ENCODE measurements around the gene ITGA11.

The ITGA11 gene

GRCh38 chr15:68284616-68285258, 147.2 kb downstream of the ITGA11 start:
- DNase-seq, result no peak

- DNase-seq, result no peak
These were observed 148.6 kb downstream of the ITGA11 start for GRCh38 chr15:68283401-68283800.

GRCh38 chr15:68281008-68281407, 151.0 kb downstream of the ITGA11 start:
- no peak for DNase-seq

- DNase-seq, result no peak
These were observed 151.9 kb downstream of the ITGA11 start for GRCh38 chr15:68279779-68280753.

- DNase-seq, result peak in 1 of 2 experiments; percentile 60
These were observed 153.2 kb downstream of the ITGA11 start for GRCh38 chr15:68278595-68279405.

GRCh38 chr15:68278345-68278594, 153.7 kb downstream of the ITGA11 start:
- DNase-seq, result no peak

- DNase-seq, result peak; percentile 92 to 93
These were observed 154.2 kb downstream of the ITGA11 start, which contains the start of gene FEM1B for GRCh38 chr15:68277603-68278344. TSS of gene FEM1B (plus strand) at chr15:68277745. CDS start at chr15:68278418, 673 bp downstream.

GRCh38 chr15:68277131-68277602, 154.8 kb downstream of the ITGA11 start:
- DNase-seq, result peak; percentile 39 to 76

- no peak for DNase-seq
These were observed 155.3 kb downstream of the ITGA11 start for GRCh38 chr15:68276668-68277067.

GRCh38 chr15:68275165-68275746, 156.7 kb downstream of the ITGA11 start:
- no peak for DNase-seq

- DNase-seq, result no peak
These were observed 157.6 kb downstream of the ITGA11 start for GRCh38 chr15:68274201-68274848.

GRCh38 chr15:68272721-68273271, 159.2 kb downstream of the ITGA11 start:
- no peak for DNase-seq

GRCh38 chr15:68271854-68272471, 160.0 kb downstream of the ITGA11 start:
- DNase-seq, result no peak

GRCh38 chr15:68268405-68268804, 163.6 kb downstream of the ITGA11 start:
- no peak for DNase-seq

GRCh38 chr15:68265674-68266073, 166.3 kb downstream of the ITGA11 start:
- no peak for DNase-seq

- DNase-seq, result no peak
These were observed 166.9 kb downstream of the ITGA11 start for GRCh38 chr15:68265081-68265480.

- no peak for DNase-seq
These were observed 167.7 kb downstream of the ITGA11 start for GRCh38 chr15:68264282-68264681.

- no peak for DNase-seq
These were observed 169.2 kb downstream of the ITGA11 start for GRCh38 chr15:68262514-68263356.

GRCh38 chr15:68261980-68262379, 170.0 kb downstream of the ITGA11 start:
- no peak for DNase-seq

- no peak for DNase-seq
These were observed 170.7 kb downstream of the ITGA11 start for GRCh38 chr15:68261241-68261640.

Data from NCI-H2081 (cell line).